Adrenal gland (tissue), 5 donors: ENCODE data around the gene SZRD1.

ENCODE experiments used
- CTCF ChIP-seq, 6 experiments: fragments of 450-650 bp in 4 of 6; fragments of 200-600 bp in 2 of 6; sonication (generic) in 1 of 6; IDR thresholded peaks; 1 replicate in 5 of 6; 2 replicates in 1 of 6; pipeline versions ENCODE4 v1.5.1 to v1.8.0; 2016 to 2021; ENCODE audit warnings: antibody characterized with exemption in 6 of 6, mild to moderate bottlenecking in 2 of 6, moderate library complexity in 1 of 6
- POLR2A ChIP-seq, 2 donors: fragments of 450-650 bp; IDR thresholded peaks; one replicate each; pipeline ENCODE4 v1.6.1; 2017; ENCODE audit warnings: antibody characterized with exemption in 2 of 2, mild to moderate bottlenecking in 2 of 2, moderate library complexity in 1 of 2
- donor health status: DM: no; HTN: no; CAD: no.

GRCh38 chr1:16367258-16367967, 371 bp downstream of the SZRD1 start:
- peak in 1 of 6 experiments; percentile 13 for TF ChIP-seq CTCF (IDR thresholded peaks at IDR 0.05)
- peak; percentile 78 to 82 for TF ChIP-seq POLR2A (IDR thresholded peaks at IDR 0.05)
